ENCODE measurements around the gene ACAP3.

DNA sequence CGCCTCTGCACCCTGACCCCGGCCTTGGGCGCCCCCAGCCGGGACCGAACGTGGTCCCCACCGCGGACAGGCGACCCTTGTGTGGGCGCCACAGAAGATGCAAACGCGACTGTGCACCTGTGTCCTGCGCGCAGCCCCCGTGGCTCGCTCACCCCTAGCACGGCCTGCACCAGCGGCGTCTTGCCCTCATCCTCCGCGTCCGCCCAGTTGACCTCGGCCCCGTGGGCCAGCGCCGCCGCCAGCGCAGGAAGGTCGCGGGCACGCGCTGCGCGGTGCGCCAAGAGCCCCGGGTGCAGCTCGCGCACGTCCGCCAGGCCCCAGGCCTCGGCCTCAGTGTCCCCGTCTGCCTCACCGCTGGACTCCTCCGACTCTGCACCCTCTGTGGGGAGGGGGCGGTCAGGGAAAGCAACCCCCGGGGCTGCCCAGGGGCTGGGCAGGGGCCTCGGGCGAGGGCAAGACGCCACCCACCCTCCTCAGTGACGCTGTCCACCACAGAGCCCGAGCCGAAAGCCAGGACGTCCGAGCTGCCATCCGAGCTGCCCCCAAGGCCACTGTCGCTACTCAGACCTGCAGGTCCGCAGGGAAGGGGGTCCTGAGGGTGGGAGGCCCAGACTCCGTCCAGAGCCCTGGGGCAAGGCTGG is 13.4 kb downstream of the ACAP3 start:
- TF ChIP-seq POLR2A (IDR thresholded peaks at IDR 0.05) (no peak), CTCF (IDR thresholded peaks at IDR 0.05) (no peak)

Data from lower leg skin (tissue), 3 donors.